B cell (primary cell): ENCODE measurements around the gene ESCO1.

ENCODE experiments used
- CTCF ChIP-seq: fragments of 200-600 bp; IDR thresholded peaks from one replicate; pipeline ENCODE4 v1.8.0; 2022; ENCODE audit warnings: antibody characterized with exemption, mild to moderate bottlenecking
- EZH2 ChIP-seq: IDR thresholded peaks from 2 replicates; pipeline ENCODE4 v1.6.1; 2012; ENCODE audit warnings: borderline replicate concordance, low read depth, mild to moderate bottlenecking, moderate library complexity, low read length; ENCODE audit not compliant: insufficient read depth, poor library complexity, severe bottlenecking

GRCh38 chr18:21525916-21526315 is 74.6 kb downstream of the ESCO1 start:
- no peak for TF ChIP-seq EZH2
- no peak for TF ChIP-seq CTCF
